LNCAP (cell line): ENCODE data around the gene PMAIP1.

ENCODE experiments used
- TF ChIP-seq, protein P1 (sequence below): fragments of 450-650 bp; IDR thresholded peaks from 2 replicates; pipeline ENCODE4 v1.5.1; 2017; ENCODE audit warnings: mild to moderate bottlenecking

The PMAIP1 gene

DNA sequence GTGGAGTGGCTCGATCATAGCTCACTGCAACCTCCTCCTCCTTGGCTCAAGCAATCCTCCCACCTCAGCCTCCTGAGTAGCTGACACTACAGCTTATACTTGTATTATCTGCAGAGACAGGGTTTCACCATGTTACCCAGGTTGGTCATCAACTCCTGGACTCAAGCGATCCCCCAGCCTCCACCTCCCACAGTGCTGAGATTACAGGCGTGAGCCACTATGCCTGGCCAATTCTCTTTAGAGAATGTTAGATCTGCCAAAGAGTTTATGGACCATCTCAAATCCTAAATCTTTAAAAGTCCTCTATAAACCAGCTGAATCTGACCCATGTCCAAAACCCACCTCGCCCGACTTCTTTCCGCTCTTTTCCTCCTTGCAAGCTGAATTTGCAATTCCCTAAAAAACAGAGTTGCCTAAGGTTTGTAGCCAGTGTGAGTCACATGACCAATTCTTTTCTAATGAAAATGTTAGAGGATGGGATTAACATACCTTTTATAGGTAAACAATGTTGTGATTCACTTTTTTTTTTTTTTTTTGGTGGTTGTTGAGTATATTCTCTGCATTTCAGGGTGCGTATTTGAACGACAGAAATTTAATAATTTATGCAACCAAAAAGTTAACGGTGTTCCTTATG lies 2.4 kb upstream of the PMAIP1 start:
- TF ChIP-seq, protein P1, sequence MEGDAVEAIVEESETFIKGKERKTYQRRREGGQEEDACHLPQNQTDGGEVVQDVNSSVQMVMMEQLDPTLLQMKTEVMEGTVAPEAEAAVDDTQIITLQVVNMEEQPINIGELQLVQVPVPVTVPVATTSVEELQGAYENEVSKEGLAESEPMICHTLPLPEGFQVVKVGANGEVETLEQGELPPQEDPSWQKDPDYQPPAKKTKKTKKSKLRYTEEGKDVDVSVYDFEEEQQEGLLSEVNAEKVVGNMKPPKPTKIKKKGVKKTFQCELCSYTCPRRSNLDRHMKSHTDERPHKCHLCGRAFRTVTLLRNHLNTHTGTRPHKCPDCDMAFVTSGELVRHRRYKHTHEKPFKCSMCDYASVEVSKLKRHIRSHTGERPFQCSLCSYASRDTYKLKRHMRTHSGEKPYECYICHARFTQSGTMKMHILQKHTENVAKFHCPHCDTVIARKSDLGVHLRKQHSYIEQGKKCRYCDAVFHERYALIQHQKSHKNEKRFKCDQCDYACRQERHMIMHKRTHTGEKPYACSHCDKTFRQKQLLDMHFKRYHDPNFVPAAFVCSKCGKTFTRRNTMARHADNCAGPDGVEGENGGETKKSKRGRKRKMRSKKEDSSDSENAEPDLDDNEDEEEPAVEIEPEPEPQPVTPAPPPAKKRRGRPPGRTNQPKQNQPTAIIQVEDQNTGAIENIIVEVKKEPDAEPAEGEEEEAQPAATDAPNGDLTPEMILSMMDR: no peak

DNA sequence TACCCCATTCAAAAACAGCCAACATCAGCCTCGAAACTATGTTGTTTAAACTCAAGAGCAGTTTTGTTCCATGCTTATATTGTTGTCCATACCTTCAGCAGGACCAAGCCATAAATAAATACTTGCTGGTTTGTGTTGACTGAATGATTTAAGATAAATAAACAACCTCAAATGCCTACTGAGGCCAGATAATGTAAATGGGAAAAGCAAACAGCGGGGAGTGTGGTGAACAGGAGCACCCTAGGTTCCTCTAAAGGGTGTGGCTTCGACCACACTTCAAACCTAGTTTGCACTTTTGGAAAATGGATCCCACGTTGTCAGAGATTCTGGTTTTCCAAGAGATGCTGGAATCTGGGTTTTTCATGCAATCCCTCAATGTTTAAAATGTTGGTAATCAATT lies 1.7 kb upstream of the PMAIP1 start:
- TF ChIP-seq, protein P1: no peak

GRCh38 chr18:59898609-59899297 lies 1.0 kb upstream of the PMAIP1 start:
- TF ChIP-seq, protein P1: no peak

DNA sequence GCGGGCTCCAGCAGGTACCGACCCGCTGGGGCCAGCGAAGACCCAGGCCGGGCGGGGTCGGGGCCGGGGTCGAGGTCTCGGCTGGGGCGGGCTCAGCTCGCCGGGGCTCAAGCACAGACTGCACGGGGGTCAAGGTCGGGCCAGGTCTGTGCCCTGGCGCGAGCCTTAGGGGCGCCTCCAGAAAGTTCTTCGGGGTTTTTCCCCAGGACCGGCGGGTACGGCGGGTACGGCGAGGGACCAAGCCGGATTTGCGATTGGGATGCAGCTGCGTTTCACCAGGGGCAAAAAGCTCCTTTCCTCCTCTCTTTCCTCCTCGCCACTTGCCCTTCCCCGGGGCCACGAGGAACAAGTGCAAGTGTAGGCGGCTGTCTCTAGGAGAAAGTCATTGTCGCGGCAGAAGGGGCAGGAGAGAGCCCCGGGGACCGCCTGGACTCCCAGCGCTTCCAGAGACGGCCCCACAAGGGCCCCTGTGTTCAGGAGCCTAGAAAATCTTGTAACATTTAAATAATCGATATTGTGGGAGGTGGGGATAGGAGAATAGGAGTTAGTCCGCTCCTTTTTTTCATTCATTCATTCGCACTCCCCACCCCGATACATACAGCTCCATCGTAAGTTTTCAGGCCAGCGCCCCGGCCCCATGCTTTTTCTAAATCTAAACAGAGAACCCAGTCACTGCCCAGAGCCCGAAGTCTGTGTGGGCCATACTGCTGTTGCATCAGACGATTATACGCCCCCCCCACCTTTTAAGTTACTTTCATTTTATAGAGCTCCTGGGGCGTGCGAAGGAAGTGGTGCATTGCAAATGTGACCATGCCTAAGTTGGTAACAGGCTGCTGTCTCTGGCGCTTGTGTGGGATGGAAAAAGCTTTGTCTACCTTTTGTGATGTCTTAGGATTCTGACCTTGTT lies 679 bp downstream of the PMAIP1 start:
- TF ChIP-seq, protein P1: no peak

GRCh38 chr18:59902131-59902992 lies 2.6 kb downstream of the PMAIP1 start:
- TF ChIP-seq, protein P1: no peak

GRCh38 chr18:59902993-59903610 lies 3.3 kb downstream of the PMAIP1 start:
- TF ChIP-seq, protein P1: no peak
